NCI-H748 (cell line): ENCODE data around the gene RNF5.
"Not testable (repeated sequence)": the region's sequence is repeated elsewhere in the genome, so short reads cannot be mapped to it uniquely, and the experiment has no call there.

Source experiments
- DNase-seq: peaks from one replicate; lab custom pipeline; 2025; ENCODE audit not compliant: unreplicated experiment; lab: John Stamatoyannopoulos, UW

The RNF5 gene

DNA sequence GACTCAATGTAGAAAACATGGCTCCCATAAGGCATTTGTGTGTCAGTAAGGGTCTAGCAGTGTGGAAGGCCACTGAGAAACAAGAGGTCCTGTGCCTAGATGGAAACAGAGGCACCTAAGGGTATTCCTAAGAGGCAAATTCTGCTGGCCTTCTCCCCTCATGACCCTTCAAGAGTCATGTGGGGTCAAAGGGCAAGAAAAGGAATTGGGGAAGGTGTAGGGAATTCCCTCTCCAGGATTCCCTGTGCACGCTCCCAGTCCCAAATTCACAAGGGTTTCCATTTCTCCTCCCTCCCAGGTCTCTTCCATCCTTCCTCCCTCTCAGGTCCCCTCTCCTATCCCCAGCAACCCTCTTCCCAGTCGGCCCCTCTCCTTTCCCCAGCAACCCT, 2.9 kb upstream of the RNF5 start:
- DNase-seq, result no peak

DNA sequence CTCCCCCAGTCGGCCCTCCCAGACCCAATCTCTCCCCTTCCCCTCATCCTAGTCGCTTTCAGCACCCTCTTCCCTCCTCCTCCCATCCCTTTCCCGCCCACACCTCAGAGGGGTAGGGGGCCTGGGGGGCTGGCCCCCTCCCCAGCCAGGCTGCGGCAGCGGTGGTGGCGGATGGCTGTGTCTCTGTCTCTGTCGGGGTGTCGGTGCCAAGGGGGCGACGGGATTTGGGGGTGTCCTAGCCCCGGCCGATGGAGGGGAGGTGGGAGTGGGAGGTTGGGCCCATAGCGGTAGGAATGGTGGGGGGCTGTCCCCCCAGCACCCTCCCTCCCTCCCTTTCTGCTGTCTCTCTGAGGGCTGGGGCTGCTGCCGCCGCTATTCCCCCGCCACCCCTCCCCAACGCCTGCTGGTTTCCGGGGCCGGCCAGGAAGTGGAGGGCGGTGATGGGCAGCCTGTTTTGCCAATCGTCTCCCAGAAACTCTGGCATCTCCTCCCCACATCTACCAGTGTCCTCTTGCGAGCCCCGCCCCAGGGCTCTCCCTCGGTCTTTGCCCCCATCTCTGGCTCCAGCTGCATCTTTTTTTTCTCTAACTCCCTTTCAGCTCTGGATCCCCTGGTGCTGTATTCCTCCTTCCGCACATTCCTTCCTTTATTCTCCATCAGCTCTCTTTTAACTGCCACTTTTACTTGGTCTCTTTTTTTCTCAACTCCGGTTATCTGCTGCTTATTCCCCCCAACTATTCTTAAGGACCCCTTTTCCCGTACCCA, 2.3 kb upstream of the RNF5 start, which contains the start of gene AGPAT1:
AGPAT1 (minus strand) TSS at position 374 of the 765 bp plus-strand sequence. CDS start 4,588 bp downstream, outside the sequence.
- peak; percentile 98 for DNase-seq

DNA sequence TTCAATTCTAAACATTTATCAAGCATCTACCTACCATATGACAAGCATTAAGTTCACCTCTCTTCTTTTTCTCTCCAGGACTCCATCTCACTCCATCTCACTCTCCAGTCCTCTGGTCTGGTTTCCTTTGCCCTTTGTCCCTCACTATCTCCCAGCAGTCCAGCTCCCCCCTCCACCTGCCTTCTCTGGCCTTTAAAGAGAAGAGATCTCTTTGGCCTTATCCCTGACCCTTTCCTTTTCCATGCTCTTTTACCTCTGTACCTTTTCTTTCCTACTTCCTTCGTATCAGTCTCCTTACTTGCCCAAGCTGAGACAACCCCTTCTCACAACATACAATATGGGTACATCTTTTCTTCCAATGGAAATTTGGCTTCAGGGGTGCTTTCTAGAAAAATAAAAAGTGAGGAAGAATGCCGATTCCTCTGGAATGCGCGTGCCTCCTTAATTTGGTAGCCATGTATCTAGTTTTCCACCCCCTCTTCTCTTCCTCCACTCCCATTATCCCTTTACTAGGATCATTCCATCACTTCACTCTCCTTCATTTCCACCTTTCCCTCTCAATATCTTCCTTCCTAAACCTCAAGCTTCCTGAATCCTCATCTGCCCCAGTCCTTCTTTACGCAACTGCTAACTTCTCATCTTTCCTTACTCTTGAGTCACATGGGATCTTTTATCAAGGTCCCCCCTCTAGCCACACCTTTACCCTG, 1.6 kb upstream of the RNF5 start:
- peak; percentile 43 for DNase-seq

DNA sequence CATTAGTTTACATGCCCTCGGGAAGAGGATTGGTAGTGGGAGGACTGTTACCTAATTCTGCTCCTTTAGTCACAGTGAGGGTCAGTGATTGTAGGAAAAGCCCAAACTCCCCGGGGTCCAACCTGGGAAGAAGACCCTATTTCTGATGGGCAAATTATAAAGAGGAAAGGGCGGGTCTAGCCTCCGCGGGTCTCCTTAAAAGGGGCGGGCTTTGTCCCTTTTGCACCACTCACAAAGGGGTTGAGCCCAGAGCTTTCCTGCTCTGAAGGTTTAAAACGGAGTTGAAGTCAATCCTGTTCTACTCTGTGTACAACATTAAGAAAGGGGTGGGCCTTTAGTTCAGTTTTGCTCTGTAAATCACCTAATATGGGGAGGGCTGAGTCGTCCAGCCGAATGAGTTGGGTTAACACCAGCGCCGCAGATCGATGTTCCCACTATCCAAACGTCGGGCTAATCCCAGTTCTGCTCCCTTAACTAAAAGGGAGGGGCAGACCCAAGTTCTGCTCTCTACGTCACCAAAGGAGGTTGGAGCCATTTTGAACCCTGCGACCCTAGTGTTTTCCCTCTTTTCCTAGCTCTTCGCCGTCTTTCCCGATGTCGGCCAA, 920 bp upstream of the RNF5 start:
- peak; percentile 94 for DNase-seq

DNA sequence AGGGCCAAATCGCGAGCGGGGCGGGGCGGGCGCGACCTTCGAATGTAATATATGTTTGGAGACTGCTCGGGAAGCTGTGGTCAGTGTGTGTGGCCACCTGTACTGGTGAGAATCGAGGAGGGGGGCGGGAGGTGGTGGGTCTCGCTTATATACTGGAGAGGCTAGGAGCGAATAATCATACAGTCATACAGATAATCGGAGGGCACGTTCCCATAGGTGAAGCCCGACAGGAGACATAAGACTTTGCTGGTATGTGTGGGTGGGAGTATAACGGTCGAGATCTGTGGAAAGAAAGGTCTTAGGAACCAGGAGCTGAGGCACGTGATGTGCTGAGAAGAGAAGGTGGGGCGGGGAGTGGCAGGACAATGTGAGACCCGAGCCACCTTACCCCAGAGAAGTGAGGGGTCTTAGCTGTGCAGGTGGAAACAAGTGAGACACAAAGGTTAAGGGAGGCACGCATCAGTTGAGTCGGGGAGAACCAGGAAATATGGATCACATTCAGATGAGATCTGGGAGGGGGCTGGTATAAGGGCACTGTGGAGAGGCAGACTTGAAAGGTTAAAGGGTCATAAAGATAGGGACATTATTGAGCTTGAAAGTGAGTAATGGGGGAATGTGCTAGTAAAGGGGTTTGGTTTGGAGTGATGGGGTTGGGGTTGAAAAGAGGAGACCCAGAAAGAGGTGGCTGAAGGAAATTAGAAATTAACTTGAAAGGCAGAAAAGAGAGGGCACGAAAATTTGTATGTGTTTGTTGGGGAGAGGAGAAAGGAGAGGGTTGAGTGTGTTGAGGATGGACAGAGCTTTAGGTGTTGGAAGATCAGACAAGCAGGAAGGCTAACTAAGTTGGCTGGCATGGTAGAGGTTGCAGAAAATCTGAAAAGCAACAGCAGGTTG, 589 bp downstream of the RNF5 start:
- DNase-seq, result no peak

DNA sequence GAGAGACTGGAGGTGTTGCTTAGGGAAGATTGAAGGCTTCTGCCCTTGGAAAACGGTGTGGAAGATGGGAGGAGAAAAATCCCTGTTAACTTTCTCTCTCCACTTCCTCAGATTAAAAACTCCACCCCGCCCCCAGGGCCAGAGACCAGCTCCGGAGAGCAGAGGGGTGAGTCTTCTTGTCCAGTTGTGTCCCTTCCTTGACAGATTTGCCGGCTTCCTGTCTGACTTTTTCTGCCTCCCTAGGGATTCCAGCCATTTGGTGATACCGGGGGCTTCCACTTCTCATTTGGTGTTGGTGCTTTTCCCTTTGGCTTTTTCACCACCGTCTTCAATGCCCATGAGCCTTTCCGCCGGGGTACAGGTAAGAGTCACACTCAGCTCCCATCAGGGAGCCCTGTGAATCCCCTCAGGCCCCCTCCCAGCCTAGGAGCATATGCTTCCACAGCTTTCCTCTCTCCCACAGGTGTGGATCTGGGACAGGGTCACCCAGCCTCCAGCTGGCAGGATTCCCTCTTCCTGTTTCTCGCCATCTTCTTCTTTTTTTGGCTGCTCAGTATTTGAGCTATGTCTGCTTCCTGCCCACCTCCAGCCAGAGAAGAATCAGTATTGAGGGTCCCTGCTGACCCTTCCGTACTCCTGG, 1.7 kb downstream of the RNF5 start:
- no peak for DNase-seq

DNA sequence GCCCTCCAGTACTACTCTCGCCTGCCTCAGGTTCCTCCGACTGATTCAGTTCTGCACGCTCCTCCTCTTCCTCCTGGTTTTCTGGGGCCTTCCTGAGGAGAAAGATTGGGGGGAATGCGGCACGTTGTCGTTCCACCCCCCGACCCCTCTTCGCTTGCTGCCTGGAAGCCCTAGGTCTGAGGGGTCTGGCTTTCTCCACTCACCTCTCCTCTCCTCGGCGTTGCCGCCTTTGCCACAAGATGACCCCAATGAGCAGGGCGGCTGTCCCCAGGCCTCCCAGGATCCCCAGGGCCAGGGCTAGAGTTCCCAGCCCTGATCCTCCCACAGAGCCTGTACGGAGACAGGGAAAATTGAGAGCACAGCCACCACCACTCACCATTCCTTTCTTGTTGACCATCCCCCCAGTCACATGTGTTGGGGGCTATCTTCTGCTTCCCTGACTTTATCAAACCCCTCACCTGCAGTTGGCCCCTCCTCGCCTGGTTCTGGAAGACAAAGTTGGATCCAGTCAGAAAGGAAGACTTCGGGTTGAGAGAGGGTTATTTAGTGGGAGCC, 3.0 kb downstream of the RNF5 start:
- DNase-seq, result no peak

DNA sequence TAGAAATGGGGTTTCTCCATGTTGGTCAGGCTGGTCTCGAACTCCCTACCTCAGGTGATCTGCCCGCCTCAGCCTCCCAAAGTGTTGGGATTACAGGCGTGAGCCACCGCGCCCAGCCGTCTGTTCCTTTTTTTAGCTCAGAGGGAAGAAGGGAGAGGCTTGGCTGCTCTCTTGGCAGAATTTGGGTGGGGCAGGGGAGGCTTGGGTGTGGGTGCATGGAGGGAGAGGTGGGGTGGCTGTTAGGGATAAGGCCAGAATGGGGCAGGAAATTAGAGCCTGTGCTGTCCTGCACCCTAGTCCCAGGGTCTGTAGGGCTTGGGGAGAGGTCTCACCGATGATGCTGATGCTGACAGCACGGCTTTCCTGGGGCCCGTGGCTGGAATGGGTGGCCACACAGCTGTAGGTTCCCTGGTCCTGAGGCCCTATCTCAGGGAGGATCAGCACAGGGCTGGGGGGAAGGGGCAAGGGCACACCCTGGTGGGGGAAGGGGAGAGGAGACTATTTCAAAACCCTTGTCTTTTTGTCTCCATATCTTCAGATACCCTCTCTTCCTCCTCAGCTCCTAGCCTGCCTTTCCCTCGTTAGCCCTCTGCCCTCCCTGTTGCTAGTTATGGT, 3.8 kb downstream of the RNF5 start:
- DNase-seq, result no peak

DNA sequence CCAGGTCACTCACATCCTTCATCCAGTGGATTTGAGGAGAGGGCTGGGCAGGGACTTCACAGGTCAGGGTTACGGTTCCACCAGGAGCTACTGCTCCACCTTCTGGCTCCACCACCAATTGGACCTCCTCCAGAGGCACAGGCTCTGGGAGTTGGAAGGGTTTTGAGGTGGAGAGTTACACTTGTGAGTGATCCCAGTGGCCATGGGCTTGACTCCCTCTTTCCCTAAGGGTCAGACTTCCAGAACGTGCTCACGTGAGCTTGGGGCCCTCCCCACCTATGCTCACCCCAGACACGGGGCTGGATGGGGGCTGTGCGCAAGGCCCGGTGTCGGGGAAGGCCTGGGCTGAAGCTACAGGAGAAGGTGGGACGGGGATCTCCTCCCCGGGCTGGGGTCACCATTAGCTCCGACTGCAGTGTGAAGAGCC, 4.4 kb downstream of the RNF5 start:
- DNase-seq, result no peak

DNA sequence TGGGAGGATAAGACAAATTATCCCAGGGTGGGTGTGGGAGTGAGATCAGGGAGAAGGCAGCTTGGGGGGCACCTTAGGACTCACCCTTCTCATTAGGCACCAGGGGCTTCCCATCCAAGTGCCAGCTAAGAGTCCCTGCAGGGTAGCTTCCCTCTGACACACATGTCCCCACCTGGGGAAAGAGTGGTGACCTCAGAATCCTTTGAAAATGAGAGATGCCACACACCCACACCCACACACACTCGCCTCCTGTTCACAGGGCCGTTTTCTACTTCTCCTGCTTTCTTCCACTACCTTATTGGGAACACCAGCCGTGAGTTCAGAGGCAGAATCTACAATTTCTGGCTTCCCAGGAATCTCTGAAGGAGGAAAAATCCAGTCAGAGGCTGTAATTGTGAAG, 4.8 kb downstream of the RNF5 start:
- DNase-seq, result no peak

DNA sequence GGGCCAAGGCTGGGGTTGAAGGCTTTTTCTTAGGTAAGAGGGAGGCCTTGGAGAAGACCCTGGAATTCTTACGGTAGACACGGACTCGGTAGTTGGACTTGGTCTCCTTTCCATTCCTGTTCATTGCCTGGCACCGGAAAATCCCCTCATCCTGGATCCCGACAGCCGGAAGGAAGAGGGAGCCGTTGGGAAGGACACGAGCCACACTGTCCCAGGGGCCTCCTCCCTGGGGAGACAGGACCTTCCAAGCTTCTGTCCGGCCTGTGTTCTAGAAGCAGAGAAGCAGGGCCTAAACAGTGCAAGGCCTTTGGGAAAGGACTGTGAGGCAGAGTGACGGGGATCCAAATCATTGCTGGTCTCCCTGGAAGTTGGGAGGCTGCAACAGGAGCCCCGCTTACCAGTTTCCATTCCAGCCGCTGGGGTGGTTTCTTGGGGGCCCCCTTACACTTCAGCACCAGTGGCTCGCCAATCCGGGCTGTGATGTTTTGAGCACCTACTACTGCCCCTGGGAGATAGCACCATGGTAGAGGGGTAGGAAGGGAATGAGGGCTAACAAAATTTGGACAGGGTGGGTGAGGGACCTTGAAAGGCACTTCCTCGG, 5.4 kb downstream of the RNF5 start:
- DNase-seq, result no peak

DNA sequence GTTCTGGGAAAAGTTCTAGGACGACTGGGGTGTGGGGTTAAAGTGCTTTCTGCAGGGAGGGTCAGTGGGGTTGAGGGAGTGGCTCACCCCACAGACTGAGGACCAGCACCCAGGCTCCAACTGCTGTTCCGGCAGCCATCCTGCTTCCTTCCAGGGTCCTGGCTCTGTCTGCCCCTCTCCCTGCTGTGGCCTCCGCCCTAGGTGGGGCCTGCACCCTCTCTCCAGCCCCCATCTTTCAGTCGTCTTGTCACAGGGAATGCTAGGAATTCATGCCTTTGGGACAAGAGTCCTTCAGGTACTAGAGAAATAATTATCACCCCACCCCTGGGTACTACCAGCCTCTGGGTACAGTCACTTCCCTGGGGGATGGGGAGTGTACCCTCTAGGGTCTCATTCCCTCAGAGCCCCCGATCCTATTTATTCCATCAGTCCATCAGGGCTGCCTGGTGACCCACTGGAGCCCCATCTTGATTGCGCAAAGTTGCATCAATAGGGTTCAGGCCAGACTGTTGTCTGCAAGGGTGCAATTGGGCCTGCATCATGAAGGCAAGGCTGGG, 6.0 kb downstream of the RNF5 start, which contains the start of gene AGER:
AGER (minus strand) TSS at position 170 of the 557 bp plus-strand sequence; CDS start at position 139, 31 bp downstream.
- DNase-seq, result no peak

DNA sequence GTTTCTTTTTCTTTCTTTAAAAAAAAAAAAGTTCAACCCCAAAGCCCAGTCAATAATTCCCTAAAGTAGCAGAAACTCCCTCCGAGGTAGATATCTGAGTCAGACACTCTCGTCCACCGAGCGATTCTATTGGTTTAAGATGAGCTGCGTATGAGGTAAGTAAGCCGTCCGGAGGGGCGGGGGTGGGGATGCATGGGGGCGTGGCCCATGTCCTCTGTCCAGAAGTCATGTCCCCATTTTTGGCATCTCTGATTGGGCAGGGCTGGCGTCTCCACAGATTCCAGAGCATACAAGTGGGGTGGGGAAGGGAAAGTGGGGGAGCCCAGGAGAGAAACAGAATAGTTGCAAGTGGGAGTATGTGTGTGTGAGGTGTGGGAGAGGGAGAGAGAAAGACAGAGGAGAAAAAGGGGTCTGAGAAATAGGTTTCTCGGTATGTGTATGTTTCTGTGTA, 7.5 kb downstream of the RNF5 start:
- not testable (repeated sequence) for DNase-seq

DNA sequence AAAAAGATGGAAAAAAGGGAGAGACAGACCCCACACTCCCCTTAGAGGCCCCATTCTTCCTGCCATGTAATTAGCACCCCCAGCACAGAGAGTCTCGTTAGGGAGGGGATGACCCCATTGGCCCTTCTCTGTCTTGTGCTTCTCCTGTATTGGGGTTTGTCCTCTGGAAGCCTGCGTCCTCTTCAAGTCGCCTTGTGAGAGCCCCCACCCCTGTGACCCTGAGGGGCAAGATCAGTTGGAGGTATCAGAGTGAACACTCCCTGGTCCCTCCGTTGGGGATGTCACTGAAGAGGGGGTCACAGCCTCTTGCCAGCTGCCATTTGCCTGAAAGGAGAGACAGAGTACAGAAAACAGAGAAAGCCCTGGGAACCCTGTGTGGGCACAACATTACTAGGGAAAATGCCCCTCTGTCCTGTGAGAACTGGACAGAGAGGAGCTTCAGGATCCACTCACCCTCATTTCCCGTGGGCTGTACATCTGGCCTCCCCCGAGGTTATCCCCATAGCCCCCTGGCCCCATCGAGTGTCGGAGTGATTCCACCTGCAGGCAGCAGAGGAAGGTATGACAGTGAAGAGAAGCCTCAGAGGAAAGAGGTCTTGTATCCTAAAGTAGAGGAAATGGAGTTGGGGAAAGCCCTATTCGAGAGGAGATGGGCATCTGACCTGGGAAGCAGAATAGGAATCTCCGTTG, 8.1 kb downstream of the RNF5 start:
- not testable (repeated sequence) for DNase-seq

DNA sequence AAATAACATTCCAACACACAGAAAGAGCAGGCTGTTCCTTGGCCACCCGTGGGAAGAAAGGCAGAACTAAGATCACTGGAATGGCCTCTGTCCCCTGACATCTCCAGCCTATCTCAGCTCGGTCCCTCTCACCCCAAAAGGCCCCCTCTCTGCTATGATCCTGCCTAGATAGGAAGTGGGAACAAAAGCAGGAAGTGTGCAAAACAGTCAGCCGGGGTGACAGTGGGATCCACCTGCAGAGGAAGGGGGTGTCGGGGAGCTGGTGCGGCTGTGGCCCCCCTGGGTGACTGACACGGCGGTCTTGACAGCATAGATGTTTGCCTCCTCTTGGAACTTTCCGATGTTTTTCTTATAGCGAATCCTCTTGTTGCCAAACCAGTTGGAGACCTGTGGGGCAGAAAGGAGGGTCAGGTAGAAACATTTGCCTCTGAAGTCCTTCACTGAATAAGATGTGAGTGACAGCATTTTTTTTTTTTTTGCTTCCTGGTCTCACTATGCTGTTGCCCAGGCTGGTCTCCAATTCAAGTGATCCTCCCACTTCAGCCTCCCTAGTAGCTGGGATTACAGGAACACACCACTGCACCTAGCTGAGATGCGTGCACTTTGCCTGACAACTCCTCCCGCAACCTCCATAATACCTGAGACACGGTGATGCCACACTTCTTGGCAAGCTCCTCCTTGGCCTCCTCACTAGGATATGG, 9.0 kb downstream of the RNF5 start:
- no peak for DNase-seq

DNA sequence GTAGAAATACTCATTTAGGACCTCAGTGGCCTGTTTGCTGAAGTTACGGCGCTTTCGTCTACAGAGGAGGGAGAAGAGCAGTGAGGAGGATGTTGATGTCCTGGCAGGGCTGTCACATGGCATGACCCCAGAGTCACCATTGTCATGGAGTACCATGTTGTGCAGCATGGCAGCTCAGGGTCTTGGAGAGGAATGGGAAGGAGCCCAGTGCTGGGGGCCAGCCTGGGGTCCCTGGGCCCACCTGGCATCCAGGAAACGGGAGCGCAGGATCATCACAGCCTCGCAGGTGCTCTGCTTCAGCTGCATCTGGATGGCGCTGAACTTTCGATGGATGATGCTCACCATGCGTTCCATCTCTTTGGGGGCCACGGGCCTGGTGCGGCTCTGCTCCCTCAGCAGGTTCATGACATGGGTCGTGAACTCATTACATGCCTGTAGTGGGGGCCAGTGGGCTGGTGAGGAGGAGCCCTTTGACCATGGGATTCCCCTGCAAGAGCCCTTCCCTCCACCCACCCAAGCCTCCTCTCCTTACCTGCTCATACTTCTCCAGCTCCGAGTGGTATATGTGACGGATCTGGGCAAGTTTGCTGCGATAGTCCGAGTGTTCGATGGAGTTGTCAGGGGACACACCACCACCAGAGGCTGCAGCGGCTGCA, 9.6 kb downstream of the RNF5 start:
- not testable (repeated sequence) for DNase-seq
